GM18498 (cell line): ENCODE measurements around the gene L3MBTL4.

Experiments used
- ATAC-seq: cut with Tn5 transposase; IDR thresholded peaks from one replicate; pipeline ENCODE4 v1.9.1; 2021; ENCODE audit warnings: mild to moderate bottlenecking, moderate library complexity; ENCODE audit not compliant: unreplicated experiment

Gene L3MBTL4

GRCh38 chr18:6257950-6258349 is 156.8 kb downstream of the L3MBTL4 start:
- ATAC-seq, result no peak

DNA sequence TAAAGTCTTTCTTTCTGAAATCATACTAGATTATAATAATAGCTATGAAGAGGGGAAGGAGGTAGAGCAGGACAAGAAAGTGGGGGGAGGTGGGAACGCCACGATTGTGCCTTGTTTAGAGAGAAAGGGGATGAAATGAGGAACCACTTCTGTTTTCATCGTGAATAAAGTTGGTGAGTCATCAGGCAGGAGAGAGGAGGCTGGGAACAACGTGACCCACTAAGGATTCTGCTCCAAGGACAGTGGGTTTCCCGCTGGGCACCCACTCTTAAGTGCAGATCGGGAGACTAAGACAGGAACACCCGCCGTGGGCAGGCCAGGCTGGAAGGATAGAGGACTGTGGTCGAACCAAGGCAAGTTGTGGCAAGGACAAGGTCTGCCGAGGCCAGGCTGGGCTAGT is 158.2 kb downstream of the L3MBTL4 start:
- ATAC-seq, result no peak

DNA sequence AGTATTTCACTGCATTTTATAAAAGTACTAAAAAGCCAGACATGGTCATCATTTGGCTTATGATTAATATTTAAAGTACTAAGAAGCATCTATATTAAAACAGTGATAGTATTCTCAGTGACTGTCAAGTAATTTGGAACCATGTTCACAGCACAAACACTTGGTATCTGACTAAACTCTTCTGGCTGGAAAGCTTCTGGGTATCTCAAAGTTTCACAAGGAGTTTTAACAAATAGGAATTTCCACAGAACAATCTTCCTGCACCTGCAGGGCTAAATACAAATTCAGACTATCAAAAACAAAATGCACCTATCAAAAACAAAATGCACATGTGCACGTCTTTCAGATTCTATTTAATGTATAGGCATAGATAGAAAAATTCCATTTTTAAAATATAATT is 158.8 kb downstream of the L3MBTL4 start:
- no peak for ATAC-seq

DNA sequence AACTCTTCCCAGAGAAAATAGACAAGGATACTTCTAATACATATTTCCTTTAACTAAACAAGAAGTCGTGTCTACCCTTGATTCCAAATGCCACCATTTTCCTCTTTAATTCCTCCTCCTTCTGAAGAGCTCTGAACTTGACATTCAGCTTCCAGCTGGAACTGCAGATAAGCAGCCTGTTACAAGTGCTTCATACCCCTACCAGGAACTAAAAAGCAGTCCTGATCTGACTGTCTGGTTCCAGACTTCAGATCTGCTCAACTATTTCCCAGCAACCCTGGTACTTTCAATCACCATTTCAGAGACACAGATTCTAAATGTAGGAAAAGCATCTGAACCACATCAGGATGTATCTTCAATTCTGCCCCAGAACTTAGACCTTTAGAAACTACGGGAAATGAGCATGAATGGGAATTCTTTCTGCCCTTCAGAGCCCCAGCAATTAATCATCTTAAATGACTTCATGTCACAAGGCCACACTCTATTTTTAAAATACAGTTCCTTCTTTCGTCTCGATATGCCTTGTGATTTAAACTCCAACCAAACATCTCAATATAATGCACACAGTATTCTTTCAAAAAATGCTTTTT is 159.5 kb downstream of the L3MBTL4 start:
- ATAC-seq, result no peak

DNA sequence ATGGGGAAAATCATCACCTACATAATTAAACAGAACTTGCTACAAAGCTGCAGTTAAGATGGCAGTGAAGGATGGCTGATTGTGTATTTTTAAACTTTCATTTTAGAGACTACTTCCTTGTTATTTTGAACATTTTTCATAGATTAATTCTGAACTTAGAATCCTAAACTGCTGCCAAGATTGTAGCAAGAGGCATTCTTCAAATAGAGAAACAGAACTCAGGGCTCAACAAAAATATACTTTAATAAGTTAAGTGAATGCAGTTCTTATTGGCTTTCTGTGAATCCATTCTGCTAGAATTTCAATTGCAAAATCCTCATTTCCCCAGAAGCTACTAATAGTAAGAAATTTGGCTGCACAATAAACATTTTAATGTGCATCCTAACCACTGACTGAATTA is 160.3 kb downstream of the L3MBTL4 start:
- no peak for ATAC-seq

DNA sequence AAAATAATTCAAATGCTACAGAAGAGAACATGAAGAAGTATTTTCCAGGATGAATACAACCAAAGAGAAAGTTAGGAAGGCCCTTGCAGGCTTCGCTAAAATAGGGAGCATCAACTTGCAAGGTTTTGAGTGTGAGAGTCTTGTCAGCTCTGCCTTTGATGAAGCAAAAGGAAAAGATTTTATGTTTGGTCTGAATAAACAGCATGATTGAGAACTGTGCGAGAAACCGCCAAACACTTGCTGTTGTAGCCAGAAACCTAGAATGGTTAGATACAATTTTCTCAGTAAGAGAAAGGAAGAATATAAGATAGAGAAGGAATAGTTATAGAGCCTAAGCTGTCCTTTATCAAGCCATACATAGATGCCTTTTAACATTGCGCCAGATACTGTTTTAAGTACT is 163.6 kb downstream of the L3MBTL4 start:
- no peak for ATAC-seq

DNA sequence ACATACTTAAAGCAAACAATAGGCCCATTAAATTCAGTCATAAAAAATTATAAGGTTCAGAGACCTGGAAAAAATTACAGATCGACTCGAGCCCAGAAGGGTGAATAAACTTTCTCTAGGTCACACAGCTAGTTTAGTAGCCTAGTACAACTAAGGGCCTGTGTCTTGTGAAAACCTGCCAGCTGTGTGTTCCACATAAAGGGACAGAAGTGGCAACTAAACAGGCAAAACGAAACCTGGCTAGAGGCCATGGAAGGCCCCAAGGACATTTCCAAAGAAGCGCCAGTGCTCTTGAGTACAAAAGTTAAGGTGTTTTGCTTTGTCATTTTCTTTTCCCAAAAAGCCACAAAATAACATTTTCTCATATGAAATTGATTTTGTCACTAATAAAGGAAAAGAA is 164.9 kb downstream of the L3MBTL4 start:
- no peak for ATAC-seq

GRCh38 chr18:6249170-6249569 is 165.5 kb downstream of the L3MBTL4 start:
- ATAC-seq, result peak; percentile 94

DNA sequence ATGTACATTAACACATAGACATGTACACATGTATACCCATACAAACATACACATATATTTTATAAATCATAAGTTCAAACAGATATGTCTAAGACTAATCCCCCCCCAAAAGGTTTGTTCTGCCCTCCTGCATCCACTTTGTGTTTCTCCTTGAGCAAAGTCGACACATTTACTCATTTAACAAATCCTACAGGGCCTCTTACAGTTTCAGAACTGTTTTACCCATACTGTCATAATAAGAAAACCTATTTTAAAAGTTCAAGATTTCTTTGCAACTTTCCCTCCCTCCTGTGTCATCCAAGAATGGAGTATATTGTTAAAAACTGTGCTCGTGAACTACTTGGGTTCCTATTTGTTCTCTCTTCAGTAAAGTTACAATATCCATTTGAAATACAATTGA is 166.7 kb downstream of the L3MBTL4 start:
- no peak for ATAC-seq

GRCh38 chr18:6242004-6242403 is 172.7 kb downstream of the L3MBTL4 start:
- no peak for ATAC-seq

DNA sequence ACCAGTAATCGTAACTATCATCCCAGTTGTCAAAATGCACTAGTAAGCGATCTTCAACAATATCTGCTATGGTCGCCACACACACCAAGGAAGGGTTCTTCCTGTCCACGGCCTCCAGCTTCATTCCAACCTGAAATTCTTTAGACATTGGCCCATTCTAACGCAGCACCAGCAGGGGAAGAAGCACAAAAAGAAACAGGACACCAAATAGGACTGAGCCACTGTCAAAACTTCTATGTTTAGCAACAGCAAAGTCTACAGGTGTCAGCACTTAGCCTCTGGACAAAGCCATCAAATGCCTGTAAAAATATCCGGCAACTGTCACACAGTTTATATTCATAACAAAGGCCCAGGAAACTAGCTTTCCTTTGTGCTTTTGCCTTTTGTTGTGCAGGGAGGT is 175.0 kb downstream of the L3MBTL4 start:
- no peak for ATAC-seq

DNA sequence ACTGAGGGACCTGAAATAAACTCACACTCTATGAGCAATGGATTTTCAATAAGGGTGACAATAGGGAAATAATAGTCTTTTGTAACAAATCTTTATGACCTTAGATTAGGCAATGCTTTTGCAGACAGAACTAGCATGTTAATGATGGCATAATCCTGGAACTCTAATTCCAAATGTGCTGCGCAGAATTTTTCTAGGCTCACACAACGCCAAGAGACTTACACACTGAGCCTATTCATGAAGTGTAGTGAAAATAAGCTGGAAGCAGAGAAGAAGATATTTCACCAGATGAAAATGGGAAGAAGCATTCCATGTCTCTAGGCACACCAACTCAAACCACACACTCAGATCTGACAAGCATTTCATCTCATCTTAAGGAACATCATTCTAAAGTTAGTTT is 178.5 kb downstream of the L3MBTL4 start:
- no peak for ATAC-seq

GRCh38 chr18:6222271-6222670 is 192.4 kb downstream of the L3MBTL4 start:
- ATAC-seq, result no peak

DNA sequence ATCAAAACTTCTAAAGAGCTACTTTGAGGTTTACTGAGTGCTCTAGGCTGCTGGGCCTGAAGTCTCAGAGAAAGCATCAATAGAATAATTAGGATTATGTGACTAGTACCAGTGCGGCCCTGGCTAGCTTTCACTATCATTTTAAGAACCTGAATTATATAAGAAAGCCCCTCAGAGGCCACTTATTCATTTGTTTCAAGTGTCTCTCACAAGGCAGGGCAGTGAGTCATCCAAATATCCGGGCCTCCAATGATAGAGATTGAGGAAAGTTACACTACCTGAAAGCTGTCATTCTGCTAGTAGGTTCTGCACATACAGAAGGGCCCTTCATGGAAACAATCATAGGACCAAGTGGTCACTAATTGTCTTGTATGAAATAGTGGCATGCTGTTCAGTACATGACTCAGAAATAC is 193.1 kb downstream of the L3MBTL4 start:
- ATAC-seq, result no peak

GRCh38 chr18:6220129-6220528 is 194.6 kb downstream of the L3MBTL4 start:
- no peak for ATAC-seq

DNA sequence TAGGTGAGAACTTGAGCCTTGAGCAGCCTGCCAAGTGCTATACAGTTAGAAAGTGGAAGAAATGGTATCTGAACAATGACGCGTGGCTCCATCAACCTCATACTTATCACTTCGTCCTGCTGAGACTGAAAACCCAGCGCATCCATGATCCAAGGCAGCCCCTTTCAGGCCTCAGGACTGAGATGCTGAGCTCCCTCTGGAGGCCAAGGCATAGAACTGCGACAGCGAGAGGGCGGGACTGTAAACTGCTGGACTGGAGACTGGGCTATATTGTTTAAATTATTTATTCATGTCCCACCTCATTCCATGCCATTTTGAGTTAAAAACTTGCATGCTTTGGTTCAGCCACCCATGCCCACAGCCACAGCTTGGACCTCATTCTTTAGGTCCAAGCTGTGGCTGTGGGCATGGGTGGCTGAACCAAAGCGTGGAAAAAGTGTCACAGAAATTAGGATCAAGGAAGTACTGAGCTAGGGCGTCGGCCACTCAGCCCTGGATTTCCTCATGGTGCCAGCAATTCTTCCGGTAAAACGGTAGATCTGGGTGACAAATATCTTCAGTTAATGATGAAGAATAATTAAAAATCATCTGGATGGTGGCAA is 195.5 kb downstream of the L3MBTL4 start:
- peak; percentile 51 for ATAC-seq

DNA sequence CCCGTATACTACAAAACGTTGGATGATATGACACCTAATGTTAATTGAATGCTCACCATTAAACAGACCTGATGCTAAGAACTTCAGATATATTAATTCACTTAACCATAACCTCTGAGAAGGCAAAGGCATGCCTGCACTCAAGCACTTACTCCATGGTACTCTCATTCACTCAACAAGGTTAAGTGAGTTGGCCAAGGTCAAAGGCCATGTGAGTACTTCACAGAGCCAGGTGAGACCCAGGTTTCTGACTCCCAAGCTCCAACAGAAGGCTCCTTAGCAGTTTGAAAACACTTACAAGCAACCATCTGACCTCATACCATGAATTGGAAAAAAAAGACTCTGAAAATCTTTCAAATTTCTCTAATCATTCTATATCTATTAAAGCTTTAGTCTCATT is 198.8 kb downstream of the L3MBTL4 start:
- ATAC-seq, result no peak

- no peak for ATAC-seq
Measured at GRCh38 chr18:6211174-6211504, 203.6 kb downstream of the L3MBTL4 start.

GRCh38 chr18:6210349-6211173 is 204.2 kb downstream of the L3MBTL4 start:
- no peak for ATAC-seq

DNA sequence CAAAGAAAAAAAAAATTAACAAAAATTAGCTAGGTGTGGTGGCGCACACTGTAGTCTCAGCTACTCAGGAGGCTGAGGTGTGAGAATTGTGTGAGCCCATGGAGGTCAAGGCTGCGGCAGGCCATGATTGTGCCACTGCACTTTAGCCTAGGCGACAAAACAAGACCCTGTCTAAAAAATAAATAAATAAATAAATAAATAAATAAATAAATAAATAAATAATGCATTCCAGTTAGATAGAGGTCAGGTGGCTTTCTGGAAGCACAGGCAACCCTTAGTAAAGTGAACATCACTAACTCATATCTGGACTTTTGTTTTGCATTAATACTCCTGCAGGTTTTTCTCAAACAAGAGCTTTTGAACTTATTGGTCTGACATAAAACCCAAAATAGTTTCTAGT is 206.8 kb downstream of the L3MBTL4 start:
- ATAC-seq, result no peak

GRCh38 chr18:6207116-6207515 is 207.6 kb downstream of the L3MBTL4 start:
- no peak for ATAC-seq

GRCh38 chr18:6205706-6206105 is 209.0 kb downstream of the L3MBTL4 start:
- no peak for ATAC-seq
